ENCODE results near the gene TRAK1. TPM values are rescaled to one million over a fixed set of nuclear protein-coding genes. Genes with fewer than 3 reads are reported as not detected.

Gene TRAK1
- total RNA-seq, 4 donors from 2014 or later: 37.4 to 89.5 (median 53.0) TPM

- no peaks in the 10 kb centered on the region for H3K27me3 ChIP-seq
- ATAC-seq: peak; percentile 96
- peak overlapping the region in 1 of 2 donors; percentile 12 for H3K4me3 ChIP-seq
- WGBS, 2 donors (ENCODE audit: low coverage in 1 of 2): 17 to 25% methylated on average over 2 to 6 of the region's 6 CpGs
- peak overlapping the region; percentile 87 to 92 (median 90) for H3K27ac ChIP-seq
- H3K9me3 ChIP-seq: no peaks in the 10 kb centered on the region
- no peaks in the 10 kb centered on the region for H3K36me3 ChIP-seq
- H3K4me1 ChIP-seq: peaks cover 22 to 99% (median 35%) of the 10 kb centered on the region in 3 donors
- TF ChIP-seq EP300 (IDR thresholded peaks at IDR 0.05) (no peak), POLR2AphosphoS5 (IDR thresholded peaks at IDR 0.05) (peak; percentile 72)
Measured at GRCh38 chr3:42061713-42062380, 29.3 kb upstream of the TRAK1 start.

GRCh38 chr3:42062464-42062863 is 28.7 kb upstream of the TRAK1 start:
- Histone ChIP-seq H3K36me3 (no peaks in the 10 kb centered on the region), H3K27me3 (no peaks in the 10 kb centered on the region), H3K4me3 (no peak overlapping the region), H3K9me3 (no peaks in the 10 kb centered on the region), H3K27ac (peak overlapping the region; percentile 87 to 92 (median 90)), H3K4me1 (peaks cover 23 to 99% (median 38%) of the 10 kb centered on the region in 3 donors)
- 67 to 95% methylated on average over 1 of the region's 1 CpG for WGBS, 2 donors (ENCODE audit: low coverage in 1 of 2)
- no peak for TF ChIP-seq POLR2AphosphoS5 (IDR thresholded peaks at IDR 0.05)
- TF ChIP-seq CTCF (IDR thresholded peaks at IDR 0.05): no peak
- TF ChIP-seq EP300 (IDR thresholded peaks at IDR 0.05): no peak
- TF ChIP-seq POLR2A (IDR thresholded peaks at IDR 0.05): no peak
- ATAC-seq: no peak

- peaks cover 23 to 99% (median 49%) of the 10 kb centered on the region in 3 donors for H3K4me1 ChIP-seq
- H3K27me3 ChIP-seq: no peaks in the 10 kb centered on the region
- peak overlapping the region; percentile 87 to 92 (median 90) for H3K27ac ChIP-seq
- 58% methylated on average over 4 of the region's 6 CpGs; no CpG with 5 or more reads in 1 of the 2 donors for WGBS, 2 donors (ENCODE audit: low coverage in 1 of 2)
- no peak for ATAC-seq
- H3K9me3 ChIP-seq: no peaks in the 10 kb centered on the region
- no peaks in the 10 kb centered on the region for H3K36me3 ChIP-seq
- H3K4me3 ChIP-seq: no peak overlapping the region
- TF ChIP-seq POLR2AphosphoS5 (IDR thresholded peaks at IDR 0.05) (no peak), CTCF (IDR thresholded peaks at IDR 0.05) (no peak), POLR2A (IDR thresholded peaks at IDR 0.05) (no peak), EP300 (IDR thresholded peaks at IDR 0.05) (no peak)
Measured at GRCh38 chr3:42063888-42064287, 27.3 kb upstream of the TRAK1 start.

GRCh38 chr3:42066516-42067181 is 24.5 kb upstream of the TRAK1 start:
- Histone ChIP-seq H3K9me3 (no peaks in the 10 kb centered on the region), H3K27me3 (no peaks in the 10 kb centered on the region), H3K4me1 (peaks cover 25 to 99% (median 53%) of the 10 kb centered on the region in 3 donors), H3K4me3 (no peak overlapping the region), H3K27ac (peak overlapping the region; percentile 83 to 88 (median 86)), H3K36me3 (no peaks in the 10 kb centered on the region)
- ATAC-seq: peak; percentile 39
- TF ChIP-seq CTCF (IDR thresholded peaks at IDR 0.05) (no peak), POLR2AphosphoS5 (IDR thresholded peaks at IDR 0.05) (no peak), POLR2A (IDR thresholded peaks at IDR 0.05) (no peak), EP300 (IDR thresholded peaks at IDR 0.05) (no peak)
- 34 to 40% methylated on average over 4 to 5 of the region's 7 CpGs for WGBS, 2 donors (ENCODE audit: low coverage in 1 of 2)

- ATAC-seq: peak; percentile 32
- H3K36me3 ChIP-seq: no peaks in the 10 kb centered on the region
- 0 to 2% methylated on average over 3 of the region's 3 CpGs for WGBS, 2 donors (ENCODE audit: low coverage in 1 of 2)
- no peak overlapping the region for H3K4me3 ChIP-seq
- peak; percentile 23 for TF ChIP-seq POLR2AphosphoS5 (IDR thresholded peaks at IDR 0.05)
- TF ChIP-seq EP300 (IDR thresholded peaks at IDR 0.05): no peak
- H3K27ac ChIP-seq: peak overlapping the region; percentile 83 to 88 (median 86)
- no peaks in the 10 kb centered on the region for H3K27me3 ChIP-seq
- peaks cover 19 to 99% (median 56%) of the 10 kb centered on the region in 3 donors for H3K4me1 ChIP-seq
- H3K9me3 ChIP-seq: no peaks in the 10 kb centered on the region
Measured at GRCh38 chr3:42067326-42067725, 23.8 kb upstream of the TRAK1 start.
